ENCODE data around the gene ZCCHC2.

ZCCHC2 gene

DNA sequence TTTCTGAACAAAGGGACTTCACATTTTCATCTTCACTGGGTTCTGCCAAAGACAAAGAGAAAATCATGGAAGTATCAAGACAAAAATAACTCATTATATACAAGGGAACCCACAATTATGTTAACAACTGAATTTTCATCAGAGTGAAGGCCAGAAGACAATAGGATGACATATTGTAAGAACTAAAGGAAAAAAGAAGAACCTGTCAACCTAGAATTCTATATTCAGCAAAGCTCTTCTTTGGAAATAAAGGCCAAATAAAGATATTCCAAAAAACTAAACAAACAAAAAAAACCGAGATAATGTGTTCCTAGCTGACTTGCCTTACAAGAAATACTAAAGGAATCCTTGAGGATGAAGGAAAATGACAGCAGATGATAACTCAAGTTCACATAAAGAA lies 10.3 kb upstream of the ZCCHC2 start:
- DNase-seq = no peak

DNA sequence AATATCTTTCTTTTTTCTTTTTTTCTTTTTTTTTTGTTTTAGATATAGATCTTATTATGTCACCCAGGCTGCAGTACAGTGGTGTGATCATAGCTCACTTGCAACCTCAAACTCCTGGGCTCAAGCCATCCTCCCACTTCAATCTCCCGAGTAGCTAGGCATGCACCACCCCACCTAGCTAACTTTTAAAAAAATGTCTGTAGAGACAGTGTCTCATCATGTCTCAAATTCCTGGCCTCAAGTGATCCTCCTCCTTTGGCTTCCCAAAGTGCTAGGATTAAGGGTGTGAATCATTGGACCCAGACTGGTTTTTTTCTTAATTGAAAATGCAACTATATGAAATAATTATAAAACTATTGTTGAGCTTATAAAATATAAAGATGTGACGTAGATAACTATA lies 9.8 kb upstream of the ZCCHC2 start:
- no peak for DNase-seq

DNA sequence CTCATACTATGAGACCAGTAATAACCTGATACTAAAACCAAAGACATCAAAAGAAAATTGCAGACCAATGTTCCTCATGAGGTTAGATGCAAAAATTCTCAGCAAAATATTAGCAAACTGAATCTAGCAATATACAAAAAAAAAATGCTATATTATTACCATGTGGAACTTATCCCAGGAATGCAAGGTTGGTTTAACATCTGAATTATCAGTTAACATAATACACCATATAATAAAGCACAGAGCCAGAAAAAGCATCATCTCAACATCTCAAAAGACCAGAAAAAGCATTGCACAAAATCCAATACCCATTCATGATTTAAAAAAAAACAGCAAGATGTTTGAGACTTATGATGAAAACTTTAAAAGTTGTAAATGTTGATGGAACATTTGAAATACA lies 8.3 kb upstream of the ZCCHC2 start:
- no peak for DNase-seq

DNA sequence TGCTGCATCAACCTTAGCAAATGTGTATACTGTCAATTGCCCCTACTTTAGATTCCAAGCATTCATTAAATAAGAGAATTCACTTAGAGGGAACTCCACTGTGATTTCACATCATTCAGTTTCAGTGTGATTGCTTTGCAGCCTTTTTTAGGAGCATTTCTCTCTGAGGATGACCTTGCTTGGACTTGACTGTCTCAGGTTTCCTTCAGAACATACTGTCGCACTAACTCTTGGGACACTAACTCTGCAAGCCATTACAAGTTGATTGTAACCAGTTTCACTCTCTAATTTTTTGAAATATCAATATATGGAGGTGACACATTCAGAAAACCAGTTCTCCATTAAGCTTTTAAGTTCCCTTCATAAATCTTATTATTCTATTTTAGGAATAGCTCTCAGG lies 6.6 kb upstream of the ZCCHC2 start:
- no peak for DNase-seq

DNA sequence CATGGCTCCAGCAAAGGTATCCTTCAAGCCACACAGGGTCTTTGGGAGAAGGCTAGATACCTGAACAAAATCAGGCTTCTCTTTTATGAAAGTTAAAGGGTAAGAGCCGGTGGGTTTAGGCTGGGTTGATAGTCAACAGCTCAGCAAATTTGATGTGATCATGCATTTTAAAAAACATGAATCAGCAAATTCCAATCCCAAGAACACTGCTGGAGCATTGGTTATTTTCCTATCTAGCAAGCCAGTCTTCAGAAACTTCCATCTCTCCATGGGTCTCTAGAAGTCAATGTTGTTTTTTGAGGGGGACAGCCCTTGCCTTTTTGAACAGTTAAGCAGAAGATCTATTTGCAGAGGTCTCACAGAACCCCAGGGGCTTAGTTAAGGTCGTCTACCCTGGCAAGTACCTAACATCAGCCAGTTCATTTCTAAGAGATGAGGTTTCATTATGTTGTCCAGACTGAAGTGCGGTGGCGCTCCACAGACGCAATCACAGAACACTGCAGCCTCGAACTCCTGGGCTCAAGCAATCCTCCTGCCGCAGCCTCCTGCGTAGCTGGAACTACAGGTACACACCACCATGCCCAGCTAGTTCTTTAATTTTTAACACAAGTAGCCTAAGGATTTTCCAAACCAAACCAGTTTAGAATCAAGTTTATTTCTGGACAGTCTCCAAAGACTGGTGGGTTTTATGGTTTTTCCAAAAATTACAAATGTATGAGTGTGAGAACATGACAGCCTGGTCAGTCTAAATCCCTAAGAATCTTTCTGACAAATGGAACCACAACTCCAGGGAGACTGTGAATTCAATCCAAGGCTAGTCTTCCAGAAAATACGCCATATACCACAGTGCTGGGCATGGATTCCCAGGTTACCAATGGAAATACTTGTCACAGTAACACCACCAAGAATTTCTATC lies 4.1 kb upstream of the ZCCHC2 start:
- DNase-seq = no peak

DNA sequence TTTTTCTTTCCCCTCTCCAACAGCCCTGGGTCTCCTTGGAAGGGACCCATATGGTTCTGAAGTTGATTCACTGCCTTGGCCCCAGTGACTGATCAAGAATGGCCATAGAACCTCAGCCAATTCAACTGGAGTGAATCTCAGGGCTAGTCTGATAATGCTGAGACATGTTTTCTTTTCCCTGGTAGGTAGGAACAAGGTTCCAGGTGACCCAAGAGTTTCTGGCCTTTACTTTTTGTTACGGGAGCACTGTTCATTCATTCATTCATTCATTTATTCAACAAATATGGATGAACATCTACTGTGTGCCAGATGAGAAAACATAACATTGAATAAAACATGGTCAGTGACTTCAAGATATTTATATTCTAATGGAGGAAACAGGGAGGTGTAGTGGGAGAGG lies 3.1 kb upstream of the ZCCHC2 start:
- DNase-seq = no peak

DNA sequence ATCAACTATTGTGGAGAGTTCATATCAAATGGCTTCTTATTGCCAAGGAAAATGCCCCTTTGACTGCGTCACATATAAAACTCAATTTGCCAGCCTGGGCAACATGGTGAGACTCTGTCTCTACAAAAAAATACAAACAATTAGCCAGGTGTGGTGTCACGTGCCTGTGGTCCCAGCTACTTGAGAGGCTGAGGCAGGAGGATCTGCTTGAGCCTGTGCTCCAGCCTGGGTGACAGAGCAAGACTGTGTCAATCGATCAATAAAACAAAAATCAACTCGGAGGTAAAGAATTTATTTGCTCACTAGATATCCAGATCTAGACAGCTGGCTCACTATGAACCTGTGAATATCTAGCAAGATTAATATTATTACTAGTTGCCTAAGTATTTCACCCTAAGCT lies 1.7 kb upstream of the ZCCHC2 start:
- no peak for DNase-seq

DNA sequence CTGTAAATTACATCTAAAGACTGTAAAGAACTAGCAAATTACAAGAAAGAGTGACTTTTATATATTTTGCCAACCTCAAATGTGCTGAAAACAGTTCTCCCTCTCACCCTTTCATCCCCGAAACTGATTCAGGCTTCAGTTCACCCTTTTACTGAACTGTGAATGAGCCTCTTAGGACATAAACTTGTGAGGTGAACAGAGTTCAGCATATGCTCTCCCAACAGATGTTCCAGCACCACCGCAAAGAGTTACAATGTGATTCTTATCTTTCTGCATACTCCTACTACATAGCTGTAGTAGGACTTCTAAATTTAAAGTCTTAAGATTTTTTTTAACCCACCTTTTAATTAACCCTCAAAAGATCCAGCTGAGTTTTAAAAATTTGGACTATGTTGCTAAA lies 1.2 kb upstream of the ZCCHC2 start:
- DNase-seq = no peak

DNA sequence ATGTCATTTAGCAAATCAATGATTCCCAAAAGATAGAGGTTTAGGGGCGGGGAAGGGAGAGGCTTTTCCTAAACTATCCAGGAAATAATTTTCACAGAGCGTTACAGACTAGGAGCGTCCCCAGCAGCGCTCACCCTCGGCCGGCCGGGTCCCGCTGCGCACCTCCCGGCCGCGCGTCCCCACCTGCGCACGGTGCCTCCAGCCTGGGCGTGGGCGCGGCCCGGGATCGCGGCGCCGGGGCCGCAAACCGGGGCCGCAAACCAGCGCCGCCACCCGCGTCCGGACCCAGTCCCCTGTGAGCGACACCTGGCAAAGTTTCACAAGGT lies 684 bp upstream of the ZCCHC2 start:
- DNase-seq = no peak

DNA sequence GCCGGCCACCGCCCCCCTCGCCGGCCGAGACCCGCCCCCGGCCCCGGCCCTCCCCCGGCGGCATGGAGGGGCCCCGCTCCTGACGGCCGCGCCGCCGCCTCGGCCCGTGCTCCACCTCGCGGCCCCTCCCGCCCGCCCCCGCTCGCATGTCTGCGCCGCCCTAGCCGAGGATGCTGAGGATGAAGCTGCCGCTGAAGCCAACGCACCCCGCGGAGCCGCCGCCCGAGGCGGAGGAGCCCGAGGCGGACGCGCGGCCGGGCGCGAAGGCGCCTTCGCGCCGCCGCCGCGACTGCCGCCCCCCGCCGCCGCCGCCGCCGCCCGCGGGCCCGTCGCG lies 397 bp downstream of the ZCCHC2 start:
- DNase-seq = no peak

DNA sequence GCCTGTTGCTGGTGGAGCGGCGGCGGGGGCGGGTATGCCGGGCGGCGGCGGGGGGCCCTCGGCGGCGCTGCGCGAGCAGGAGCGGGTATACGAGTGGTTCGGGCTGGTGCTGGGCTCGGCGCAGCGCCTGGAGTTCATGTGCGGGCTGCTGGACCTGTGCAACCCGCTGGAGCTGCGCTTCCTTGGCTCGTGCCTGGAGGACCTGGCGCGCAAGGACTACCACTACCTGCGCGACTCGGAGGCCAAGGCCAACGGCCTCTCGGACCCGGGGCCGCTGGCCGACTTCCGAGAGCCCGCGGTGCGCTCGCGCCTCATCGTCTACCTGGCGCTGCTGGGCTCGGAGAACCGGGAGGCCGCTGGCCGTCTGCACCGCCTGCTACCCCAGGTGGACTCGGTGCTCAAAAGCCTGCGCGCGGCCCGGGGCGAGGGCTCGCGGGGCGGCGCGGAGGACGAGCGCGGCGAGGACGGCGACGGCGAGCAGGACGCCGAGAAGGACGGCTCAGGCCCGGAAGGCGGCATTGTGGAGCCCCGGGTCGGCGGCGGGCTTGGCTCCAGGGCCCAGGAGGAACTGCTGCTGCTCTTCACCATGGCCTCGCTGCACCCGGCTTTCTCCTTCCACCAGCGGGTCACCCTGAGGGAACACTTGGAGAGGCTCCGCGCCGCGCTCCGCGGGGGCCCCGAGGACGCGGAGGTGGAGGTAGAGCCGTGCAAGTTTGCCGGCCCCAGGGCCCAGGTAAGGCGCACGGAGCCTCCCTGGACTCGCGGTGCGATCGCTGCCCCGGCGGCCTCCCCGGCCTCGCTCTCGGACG lies 1.0 kb downstream of the ZCCHC2 start:
- DNase-seq = peak; percentile 53

DNA sequence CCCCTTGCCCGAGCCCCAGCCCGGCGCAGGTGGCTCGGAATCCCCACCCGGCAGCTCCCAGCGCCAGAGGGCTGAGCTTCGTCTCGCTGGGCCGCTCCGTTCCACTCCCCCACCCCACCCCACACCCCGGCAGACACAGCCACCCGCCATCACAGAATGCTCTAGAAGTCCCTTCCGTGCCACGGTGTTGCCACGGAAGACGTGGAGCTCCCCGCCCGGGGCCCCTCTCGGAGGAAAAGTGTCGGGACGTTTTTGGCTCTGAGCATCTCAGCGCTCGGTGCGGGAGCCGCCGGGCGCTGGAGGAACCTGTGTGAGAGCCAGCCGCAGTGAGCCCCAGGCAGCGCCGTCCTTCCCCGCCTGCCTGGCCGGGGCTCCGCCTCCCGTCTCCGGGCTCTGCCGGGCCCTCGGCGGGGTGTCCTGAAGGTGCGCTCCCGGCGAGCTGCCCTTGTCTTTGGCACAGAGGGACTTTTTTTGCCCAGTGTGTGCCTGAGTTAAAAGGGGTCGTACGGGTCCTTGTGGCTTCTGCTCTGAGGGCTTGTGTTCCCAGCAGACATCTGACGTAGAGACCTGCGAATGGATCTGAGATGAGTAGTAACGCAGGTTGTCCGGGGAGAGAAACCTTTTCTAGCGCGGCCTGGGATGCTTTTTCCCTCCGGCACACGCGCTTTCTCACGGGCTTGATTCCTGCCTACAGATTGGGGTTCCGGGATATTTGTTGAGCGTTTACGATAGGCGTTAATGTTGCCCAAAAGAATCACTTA lies 1.8 kb downstream of the ZCCHC2 start:
- DNase-seq = peak; percentile 65

DNA sequence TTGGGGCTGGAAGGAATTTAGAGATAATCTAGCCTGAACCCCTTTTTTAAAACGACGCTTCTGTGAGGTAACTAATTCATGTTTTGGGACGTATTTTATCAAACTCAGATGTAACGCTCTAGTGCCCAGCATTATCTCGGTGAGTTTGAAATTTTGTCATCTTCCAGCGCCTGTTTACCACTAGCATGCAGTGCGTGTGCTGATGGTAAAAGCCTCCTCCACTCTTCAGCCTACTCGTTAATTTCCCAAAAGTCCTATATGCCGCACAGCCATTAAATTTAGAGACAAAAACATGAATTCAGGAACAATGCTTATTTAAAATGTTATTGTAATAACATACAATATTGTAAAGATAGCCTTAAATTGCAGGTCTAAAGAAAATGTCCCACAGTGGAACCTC lies 2.8 kb downstream of the ZCCHC2 start:
- no peak for DNase-seq

DNA sequence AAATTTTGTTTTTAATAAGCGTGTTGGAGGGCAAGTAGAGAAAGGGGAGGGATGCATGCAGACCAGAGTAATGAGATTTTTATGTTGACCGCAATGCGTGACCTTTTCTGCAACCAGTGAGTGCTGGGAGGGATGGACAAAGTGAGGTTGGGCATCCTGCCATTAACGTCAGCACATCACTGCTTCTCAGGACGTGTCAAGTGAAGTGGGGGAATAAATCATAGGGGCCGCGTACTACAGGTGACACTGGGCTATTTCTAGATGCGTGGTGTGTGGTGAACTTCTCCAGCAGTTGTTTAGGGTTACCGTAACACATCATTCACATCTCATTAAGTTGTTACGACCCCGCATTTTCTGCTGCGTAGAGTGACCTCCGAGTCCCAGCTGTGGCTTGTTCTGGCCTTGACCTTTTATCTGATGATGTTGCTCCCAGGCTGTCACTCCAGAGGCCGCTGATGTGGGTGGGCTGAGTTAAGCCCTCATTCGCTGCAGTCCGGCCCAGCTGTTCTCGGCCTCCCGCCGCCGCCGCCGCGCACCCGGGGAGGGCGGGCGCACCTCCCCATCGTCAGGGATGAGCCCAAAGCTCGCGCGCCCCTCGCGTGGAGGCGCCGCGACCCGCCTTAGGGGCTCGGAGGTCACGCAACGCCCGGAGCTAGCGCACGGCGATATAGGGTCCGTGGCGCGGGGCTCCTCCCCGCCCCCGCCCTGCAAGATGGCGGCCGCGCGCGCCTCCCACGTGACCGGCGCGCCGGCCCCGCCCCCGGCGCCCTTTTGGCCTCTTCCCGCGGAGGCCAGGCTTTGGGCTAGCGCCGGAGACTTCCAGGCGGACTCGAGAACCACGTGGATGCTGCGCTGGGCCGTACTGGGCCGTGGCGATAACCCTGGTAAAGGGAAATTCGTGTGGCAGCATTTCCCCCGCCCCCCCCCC lies 3.5 kb downstream of the ZCCHC2 start:
- peak; percentile 53 for DNase-seq

DNA sequence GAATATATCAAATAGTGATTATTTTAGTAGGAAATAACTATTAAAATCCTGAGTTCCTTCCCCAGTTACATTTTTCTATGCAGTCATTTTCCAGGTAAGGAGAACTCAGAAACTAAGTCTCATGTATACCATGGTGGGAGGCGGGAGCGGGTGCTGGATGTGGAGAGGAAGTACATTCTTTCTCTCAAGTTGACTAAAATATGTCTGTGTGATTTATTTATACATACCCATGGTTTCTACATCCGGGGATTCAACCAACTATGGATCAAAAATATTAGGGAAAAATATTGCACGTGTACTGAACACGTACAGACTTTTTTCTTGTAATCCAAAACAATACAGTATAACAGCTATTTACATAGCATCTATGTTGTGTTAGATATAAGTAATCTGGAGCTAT lies 6.8 kb downstream of the ZCCHC2 start:
- no peak for DNase-seq

DNA sequence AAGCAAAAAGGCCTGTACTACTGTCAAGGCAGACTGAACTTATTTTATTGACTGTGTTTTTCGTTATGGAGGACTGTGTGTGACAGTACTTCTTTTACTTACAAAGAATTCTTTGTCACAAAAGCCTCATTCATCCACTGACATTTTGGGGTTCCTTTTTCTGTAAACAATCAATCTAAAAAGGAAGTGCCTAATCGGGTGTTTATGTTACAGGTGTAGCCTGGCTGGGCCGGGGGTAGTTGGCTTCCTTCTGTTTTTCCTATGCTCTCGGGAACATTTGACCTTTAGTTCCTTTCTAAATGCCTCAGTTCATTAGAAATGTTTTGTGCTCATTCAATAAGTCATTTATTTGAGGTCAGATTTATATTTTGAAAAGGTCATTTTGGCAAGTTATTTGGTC lies 8.3 kb downstream of the ZCCHC2 start:
- DNase-seq = no peak

DNA sequence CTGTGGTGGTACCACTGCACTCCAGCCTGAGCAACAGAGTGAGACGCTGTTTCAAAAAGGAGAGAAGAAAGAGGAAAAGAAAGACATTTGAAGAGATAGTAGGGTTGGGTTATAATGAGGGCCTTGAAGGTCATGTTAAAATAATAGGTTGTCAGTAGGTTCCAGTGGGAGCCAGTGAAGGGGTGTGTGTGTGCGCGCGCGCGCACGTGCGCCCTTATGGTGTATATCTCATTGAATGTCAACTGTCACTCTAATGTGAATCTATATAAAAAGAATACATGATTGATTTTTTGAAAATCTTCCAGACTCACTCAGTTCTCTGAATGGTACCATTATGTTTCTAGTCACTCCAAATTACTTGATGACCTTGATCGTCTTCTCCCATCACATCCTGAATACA lies 9.1 kb downstream of the ZCCHC2 start:
- no peak for DNase-seq

DNA sequence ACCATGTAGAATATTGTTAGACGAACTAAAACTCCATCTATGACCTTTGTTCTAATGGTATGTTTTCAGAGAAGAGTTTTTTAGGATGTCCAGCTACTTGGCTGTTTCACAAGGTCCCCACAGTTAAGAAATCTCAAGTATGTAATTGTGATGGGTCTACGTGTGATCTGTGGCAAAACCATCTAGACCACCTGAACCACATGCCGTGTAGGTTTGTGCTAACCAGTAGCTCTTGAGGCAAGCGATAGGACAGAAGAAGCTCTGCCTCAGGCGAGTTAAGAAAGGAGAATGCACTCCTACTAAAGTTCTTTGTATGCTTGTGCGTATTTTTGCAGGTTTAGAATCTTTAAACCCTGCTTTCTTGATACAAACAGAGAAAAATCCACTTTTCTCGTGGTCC lies 13.2 kb downstream of the ZCCHC2 start:
- no peak for DNase-seq

DNA sequence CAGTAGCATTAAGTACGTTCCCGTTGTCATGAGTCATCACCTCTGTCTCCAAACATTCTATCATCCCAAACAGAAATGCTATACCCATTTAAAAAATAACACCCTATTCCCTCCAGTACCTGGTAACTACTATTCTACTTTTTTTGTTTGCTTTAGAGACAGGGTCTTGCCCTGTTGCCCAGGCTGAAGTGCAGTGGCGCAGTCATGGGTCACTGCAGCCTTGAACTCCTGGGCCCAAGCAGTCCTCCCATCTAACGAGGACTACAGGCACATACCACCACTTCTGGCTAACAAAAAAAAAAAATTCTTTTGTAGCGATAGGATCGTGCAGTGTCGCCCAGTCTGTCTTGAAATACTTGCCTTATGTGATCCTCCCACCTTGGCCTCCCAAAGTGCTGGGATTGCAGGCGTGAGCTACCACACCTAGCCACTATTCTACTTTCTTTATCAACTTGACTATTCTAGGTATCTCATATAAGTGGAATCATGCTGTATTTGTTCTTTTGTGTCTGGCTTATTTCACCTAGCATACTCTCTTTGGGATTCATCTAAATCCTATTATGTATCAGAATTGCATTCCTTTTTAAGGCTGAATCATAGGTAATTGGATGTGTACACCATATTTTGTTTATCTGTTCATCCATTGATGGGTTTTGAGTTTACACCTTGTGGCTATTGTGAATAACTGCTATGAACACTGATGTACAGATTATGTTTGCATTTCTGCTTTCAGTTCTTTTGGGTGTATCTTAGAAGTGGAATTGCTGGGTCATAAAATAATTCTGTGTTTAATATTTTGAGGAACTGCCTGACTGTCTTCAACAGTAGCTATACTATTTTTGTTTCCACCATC lies 14.4 kb downstream of the ZCCHC2 start:
- no peak for DNase-seq

DNA sequence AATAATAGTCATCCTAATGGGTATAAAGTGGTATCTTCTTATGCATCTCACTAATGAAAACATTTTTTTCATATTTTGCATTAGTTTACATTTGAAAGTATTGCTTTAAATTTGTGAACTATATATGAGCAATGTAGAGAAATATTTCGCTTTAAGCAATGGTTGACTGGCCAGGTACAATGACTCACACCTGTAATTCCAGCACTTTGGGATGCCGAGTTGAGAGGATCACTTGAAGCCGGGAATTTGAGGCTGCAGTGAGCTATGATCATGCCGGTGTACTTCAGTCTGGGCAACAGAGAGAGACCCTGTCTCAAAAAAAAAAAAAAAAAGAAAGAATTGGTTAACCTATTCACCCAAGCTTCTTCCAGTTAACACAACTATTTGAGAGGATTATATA lies 15.1 kb downstream of the ZCCHC2 start:
- no peak for DNase-seq

DNA sequence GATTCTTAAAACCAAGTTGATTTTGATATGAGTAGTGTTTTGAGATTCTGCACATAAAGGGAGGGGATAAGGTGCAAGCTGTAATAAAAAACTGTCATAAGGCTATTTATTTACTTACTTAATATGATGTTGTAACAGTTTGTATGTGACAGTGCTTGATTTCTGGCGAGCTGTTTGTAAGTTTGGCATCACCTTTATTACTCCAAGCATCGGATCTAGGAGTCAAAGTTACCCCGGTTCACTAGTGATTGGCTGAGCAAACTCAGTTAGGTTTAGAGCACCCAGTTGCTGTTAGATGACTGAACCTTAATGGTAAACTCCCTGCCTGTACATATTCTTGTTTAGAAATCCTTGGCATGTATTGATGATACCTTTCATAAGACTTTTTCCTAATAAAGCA lies 16.1 kb downstream of the ZCCHC2 start:
- DNase-seq = no peak

Measured in stimulated activated naive CD4-positive, alpha-beta T cell treated with Interleukin-2 at 50 U/mL for 16 hours (primary cell).